Measurements from ENCODE around the gene DMKN.

DNA sequence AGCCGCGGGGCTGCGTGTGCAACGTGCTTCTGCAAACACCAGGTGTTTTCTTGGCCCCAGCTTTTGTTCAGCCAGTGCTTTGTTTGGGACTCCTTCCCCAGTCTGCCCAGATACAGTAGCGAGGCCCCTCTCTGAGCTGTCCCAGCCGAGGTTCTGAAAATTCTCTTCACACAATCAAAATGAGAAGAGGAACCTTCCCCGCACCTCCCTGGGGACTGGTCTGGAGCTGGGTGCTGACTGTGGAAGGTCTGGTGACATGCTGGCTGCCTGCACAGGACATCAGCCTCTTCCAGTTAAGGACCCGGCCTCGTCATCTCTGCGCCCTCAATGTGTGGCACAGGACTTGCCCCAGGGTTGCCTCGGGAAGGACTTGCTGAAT, 45.8 kb upstream of the DMKN start:
- no peak for TF ChIP-seq CTCF (IDR thresholded peaks at IDR 0.05; ENCODE audit: insufficient read depth, low read length)
- no peak for TF ChIP-seq GABPA (IDR thresholded peaks at IDR 0.05; ENCODE audit: low read depth)
- TF ChIP-seq POLR2AphosphoS5 (IDR thresholded peaks at IDR 0.05; ENCODE audit: low read depth), result no peak
- peak; percentile 91 for TF ChIP-seq REST (IDR thresholded peaks at IDR 0.05; ENCODE audit: insufficient replicate concordance, low read depth)
- no peak for TF ChIP-seq SPI1 (IDR thresholded peaks at IDR 0.05; ENCODE audit: borderline replicate concordance, low read depth)

Measured in HL-60 (cell line).